HepG2 (cell line): ENCODE measurements around the gene HIC1. TPM values are rescaled to one million over a fixed set of nuclear protein-coding genes. Genes with fewer than 3 reads are reported as not detected.

Experiments
- ATAC-seq: fragments of 200-7000 bp; cut with Tn5 transposase; 3 replicates; pipeline ENCODE4 v1.9.1; 2020; ENCODE audit warnings: mild to moderate bottlenecking, moderate library complexity
- BruUV-seq: library from RNA; stranded (reverse); fragments of 400-500 nt; replicated peaks from 2 replicates; lab custom pipeline; 2021; lab: Mats Ljungman, UMichigan
- CTCF ChIA-PET: fragments of 300-600 bp; formaldehyde crosslinking; extraction: SDS; loops from one replicate; lab custom pipeline; 2021; ENCODE audit warnings: low total read pairs, inconsistent platforms, low intra/inter-chr PET ratio; lab: Yijun Ruan, JAX
- POLR2A ChIA-PET: fragments of 350-600 bp; sonication (Branson Sonifier 250); formaldehyde crosslinking; loops from one replicate; lab custom pipeline; 2020; ENCODE audit warnings: antibody characterized with exemption, inconsistent platforms; lab: Yijun Ruan, JAX
- DNase-seq: peaks from one replicate; pipeline ENCODE4 v3.0.0-alpha.2; 2015; ENCODE audit warnings: low spot score
- FAIRE-seq: peaks from 3 replicates; lab custom pipeline; 2011; peaks lifted over from hg19 to GRCh38; lab: Jason Lieb, UNC
- H2AFZ ChIP-seq: one replicate; pipeline ENCODE4 v1.6.1; 2011; ENCODE audit warnings: low read length, inconsistent platforms
- H3K27ac ChIP-seq: fragments of 300-600 bp; 3 replicates; pipeline ENCODE4 v1.8.0; 2011; ENCODE audit warnings: mixed run types, mild to moderate bottlenecking, mixed read lengths, low read length, inconsistent platforms; ENCODE audit not compliant: insufficient read depth; ENCODE audit errors: extremely low read length
- H3K27me3 ChIP-seq, 2 experiments: fragments of 200-600 bp in 1 of 2; 2 replicates in 1 of 2; 3 replicates in 1 of 2; pipeline versions ENCODE4 v1.6.0 to v1.8.0; 2011; ENCODE audit warnings: low read length in 2 of 2, mild to moderate bottlenecking in 2 of 2, moderate library complexity in 2 of 2, inconsistent platforms in 1 of 2; ENCODE audit not compliant: insufficient read depth in 2 of 2, control insufficient read depth in 1 of 2
- H3K36me3 ChIP-seq, 2 experiments: fragments of 200-600 bp in 1 of 2; replicated peaks in 1 of 2; 2 replicates in 1 of 2; 3 replicates in 1 of 2; pipeline versions ENCODE4 v1.5.1 to v1.8.0; 2011; ENCODE audit warnings: low read length in 2 of 2, inconsistent platforms in 1 of 2; ENCODE audit not compliant: insufficient read depth in 2 of 2, control insufficient read depth in 1 of 2
- H3K4me1 ChIP-seq: 2 replicates; pipeline ENCODE4 v1.5.1; 2012; ENCODE audit warnings: low read length, inconsistent platforms; ENCODE audit not compliant: insufficient read depth
- H3K4me2 ChIP-seq: 2 replicates; pipeline ENCODE4 v1.6.0; 2011; ENCODE audit warnings: low read depth, low read length, inconsistent platforms
- H3K4me3 ChIP-seq, 3 experiments: fragments of 200-600 bp in 1 of 3; sonication (generic), shearing (Covaris generic) in 1 of 3; replicated peaks in 1 of 3; 2 replicates each; pipeline ENCODE4 v1.5.1; 2011 to 2016; ENCODE audit warnings: low read length in 3 of 3, inconsistent platforms in 2 of 3, low read depth in 2 of 3, mild to moderate bottlenecking in 2 of 3, control low read depth in 1 of 3, mixed read lengths in 1 of 3; ENCODE audit not compliant: insufficient read depth in 1 of 3
- H3K79me2 ChIP-seq: one replicate; pipeline ENCODE4 v1.6.1; 2011; ENCODE audit warnings: low read length, inconsistent platforms; ENCODE audit not compliant: insufficient read depth
- H3K9ac ChIP-seq: 2 replicates; pipeline ENCODE4 v1.6.0; 2011; ENCODE audit warnings: mild to moderate bottlenecking, low read depth, low read length, inconsistent platforms; ENCODE audit not compliant: insufficient read depth
- H3K9me3 ChIP-seq: 2 replicates; pipeline ENCODE4 v1.5.1; 2012; ENCODE audit warnings: mild to moderate bottlenecking, low read length
- H4K20me1 ChIP-seq: 2 replicates; pipeline ENCODE4 v1.6.0; 2011; ENCODE audit warnings: inconsistent platforms, mild to moderate bottlenecking, low read length, moderate library complexity; ENCODE audit not compliant: insufficient read depth
- FOXC1 ChIP-seq: sonication (generic); formaldehyde crosslinking; IDR thresholded peaks from 2 replicates; pipeline ENCODE4 v1.8.0; 2022; ENCODE audit warnings: mild to moderate bottlenecking, missing genetic modification reagents, borderline replicate concordance
- GABPB1 ChIP-seq: IDR thresholded peaks from 2 replicates; pipeline ENCODE4 v1.6.1; 2016; ENCODE audit warnings: mild to moderate bottlenecking, missing genetic modification reagents, moderate library complexity, missing compliant biosample characterization
- GFI1 ChIP-seq: sonication (generic); formaldehyde crosslinking; IDR thresholded peaks from 2 replicates; pipeline ENCODE4 v1.5.0; 2020; ENCODE audit warnings: missing genetic modification reagents, mild to moderate bottlenecking, borderline replicate concordance
- ISL2 ChIP-seq: sonication (generic); formaldehyde crosslinking; IDR thresholded peaks from 2 replicates; pipeline ENCODE4 v1.5.0; 2020; ENCODE audit warnings: missing genetic modification reagents
- KDM6A ChIP-seq: IDR thresholded peaks from 2 replicates; pipeline ENCODE4 v1.6.1; 2016; ENCODE audit warnings: low read depth
- MLLT10 ChIP-seq: sonication (generic); formaldehyde crosslinking; IDR thresholded peaks from 2 replicates; pipeline ENCODE4 v1.4.0; 2020; ENCODE audit warnings: missing genetic modification reagents
- MTA3 ChIP-seq: sonication (generic); formaldehyde crosslinking; IDR thresholded peaks from 2 replicates; pipeline ENCODE4 v1.4.0; 2020; ENCODE audit warnings: missing genetic modification reagents
- PHF5A ChIP-seq: IDR thresholded peaks from one replicate; pipeline ENCODE4 v1.6.1; 2018; ENCODE audit warnings: low read depth, missing genetic modification reagents; ENCODE audit not compliant: unreplicated experiment
- POLR2G ChIP-seq: fragments of 200-400 bp; formaldehyde crosslinking; IDR thresholded peaks from 2 replicates; pipeline ENCODE4 v1.6.1; 2018; ENCODE audit warnings: mild to moderate bottlenecking, low read depth, low read length, moderate library complexity
- YEATS4 ChIP-seq: sonication (generic); formaldehyde crosslinking; IDR thresholded peaks from 2 replicates; pipeline ENCODE4 v1.4.0; 2020; ENCODE audit warnings: missing genetic modification reagents, borderline replicate concordance
- ZBTB42 ChIP-seq: sonication (generic); formaldehyde crosslinking; IDR thresholded peaks from 2 replicates; pipeline ENCODE4 v1.5.0; 2020; ENCODE audit warnings: mild to moderate bottlenecking, missing genetic modification reagents
- ZBTB7B ChIP-seq: sonication (generic); formaldehyde crosslinking; IDR thresholded peaks from 2 replicates; pipeline ENCODE4 v1.4.0; 2020; ENCODE audit warnings: missing genetic modification reagents
- ZMAT5 ChIP-seq: sonication (generic); formaldehyde crosslinking; IDR thresholded peaks from 2 replicates; pipeline ENCODE4 v1.5.0; 2020; ENCODE audit warnings: mild to moderate bottlenecking, low read depth, missing genetic modification reagents, borderline replicate concordance
- ZNF768 ChIP-seq: sonication (generic); formaldehyde crosslinking; IDR thresholded peaks from 2 replicates; pipeline ENCODE4 v1.4.0; 2020; ENCODE audit warnings: missing genetic modification reagents
- ZNF792 ChIP-seq: IDR thresholded peaks from 2 replicates; pipeline ENCODE4 v1.6.1; 2016
- WGBS: methylation state at CpG from one replicate; pipeline ENCODE4 v1.1.6; 2017; ENCODE audit warnings: low lambda C conversion rate; 5-methylcytosine and 5-hydroxymethylcytosine counted together
- in situ Hi-C: cut with HindIII; loops from 2 replicates; pipeline ENCODE4 v1.10.0; 2017; ENCODE audit warnings: low pct_unique_long_range_greater_than_20kb; ENCODE audit not compliant: extremely low pct_ligation_motif_present
- intact Hi-C: fragments of 100-400 bp; cut with micrococcal nuclease; formaldehyde crosslinking; loops from one replicate; pipeline ENCODE4 v1.10.0; 2022; ENCODE audit not compliant: unreplicated experiment
- polyA plus RNA-seq, 8 experiments: library from polyadenylated mRNA; depleted of rRNA in 3 of 8; stranded (reverse) in 7 of 8; unstranded in 1 of 8; fragments of >200 nt; fragmentation: Illumina TruSeq in 4 of 8; extraction: Trizol in 4 of 8; gene quantifications; 2 replicates each; pipeline versions ENCODE4 v1.2.1 to v1.2.3, GENCODE V29; 2011 to 2016; ENCODE audit warnings: low read depth in 4 of 8, missing spikeins in 1 of 8, mixed read lengths in 1 of 8; ENCODE audit not compliant: insufficient read depth in 1 of 8
- total RNA-seq, 5 experiments: library from RNA; depleted of rRNA; stranded (reverse); fragments of >200 nt; fragmentation: Illumina TruSeq; extraction: Trizol; gene quantifications; 2 replicates each; pipeline ENCODE4 v1.2.3, GENCODE V29; 2016; ENCODE audit warnings: low read depth in 1 of 5
- TF ChIP-seq, protein P1 (sequence below): sonication (generic); formaldehyde crosslinking; IDR thresholded peaks from 2 replicates; pipeline ENCODE4 v1.4.0; 2020; ENCODE audit warnings: missing genetic modification reagents
- TF ChIP-seq, protein P2 (sequence below): sonication (generic); formaldehyde crosslinking; IDR thresholded peaks from 2 replicates; pipeline ENCODE4 v1.4.0; 2020; ENCODE audit warnings: missing genetic modification reagents, borderline replicate concordance

HIC1 gene
- total and polyA plus RNA-seq, 2 of the 13 experiments (the other 11 are each of a cell fraction or from before 2014, with no cell fraction given): 0.04 to 0.31 TPM

DNA sequence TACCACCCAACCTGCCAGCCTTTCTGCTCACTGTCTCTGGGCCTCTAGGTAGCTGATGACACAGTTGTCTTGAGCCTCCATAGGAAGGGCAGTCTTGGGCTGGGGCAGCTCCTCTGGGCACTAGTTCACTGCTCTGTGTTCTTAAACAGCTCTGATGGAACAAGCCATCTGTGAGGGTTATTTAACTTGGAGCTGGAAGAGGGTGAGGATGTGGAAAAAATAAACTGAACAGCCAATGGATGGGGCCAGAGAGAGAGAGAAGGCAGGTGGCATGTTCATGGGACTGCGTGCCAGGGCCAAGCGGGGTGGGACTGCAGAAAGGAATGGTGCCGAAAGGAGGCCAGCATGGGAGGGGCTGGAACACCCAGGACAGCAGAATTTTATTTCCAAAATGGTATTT lies 52.6 kb downstream of the HIC1 start:
- no TSS peak for BruUV-seq

More for the DNA sequence above, 52.6 kb downstream of the HIC1 start:
- Histone ChIP-seq H3K9me3 (no peaks in the 10 kb centered on the region), H3K79me2 (no peaks in the 10 kb centered on the region), H3K4me2 (no peak overlapping the region), H3K9ac (no peak overlapping the region), H3K4me3 (no peak overlapping the region), H3K36me3 (peaks cover 0 to 8% of the 10 kb centered on the region in 2 experiments; a peak in 2 of 5 replicates), H3K27ac (no peak overlapping the region), H4K20me1 (no peaks in the 10 kb centered on the region), H2AFZ (no peak overlapping the region), H3K4me1 (peaks cover 25% of the 10 kb centered on the region), H3K27me3 (no peaks in the 10 kb centered on the region)
- no peak for DNase-seq
- FAIRE-seq: no peak
- intact Hi-C loops: no loop called here
- in situ Hi-C loops: no loop called here
- no peak for ATAC-seq
- 99% methylated on average over 3 of the region's 3 CpGs for WGBS
- ChIA-PET CTCF (no interaction called here), POLR2A (no interaction called here)
- TF ChIP-seq GFI1 (no peak), ZNF792 (CRISPR knock-in tag) (no peak), YEATS4 (CRISPR knock-in tag) (no peak), FOXC1 (no peak), POLR2G (no peak), GABPB1 (no peak), ZNF768 (no peak), MTA3 (CRISPR knock-in tag) (no peak), ZMAT5 (CRISPR knock-in tag) (no peak), ISL2 (no peak), ZBTB42 (CRISPR knock-in tag) (no peak), ZBTB7B (CRISPR knock-in tag) (no peak), PHF5A (CRISPR knock-in tag) (no peak), KDM6A (no peak), MLLT10 (CRISPR knock-in tag) (no peak)
- TF ChIP-seq, protein P1, sequence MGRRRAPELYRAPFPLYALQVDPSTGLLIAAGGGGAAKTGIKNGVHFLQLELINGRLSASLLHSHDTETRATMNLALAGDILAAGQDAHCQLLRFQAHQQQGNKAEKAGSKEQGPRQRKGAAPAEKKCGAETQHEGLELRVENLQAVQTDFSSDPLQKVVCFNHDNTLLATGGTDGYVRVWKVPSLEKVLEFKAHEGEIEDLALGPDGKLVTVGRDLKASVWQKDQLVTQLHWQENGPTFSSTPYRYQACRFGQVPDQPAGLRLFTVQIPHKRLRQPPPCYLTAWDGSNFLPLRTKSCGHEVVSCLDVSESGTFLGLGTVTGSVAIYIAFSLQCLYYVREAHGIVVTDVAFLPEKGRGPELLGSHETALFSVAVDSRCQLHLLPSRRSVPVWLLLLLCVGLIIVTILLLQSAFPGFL: no peak
- TF ChIP-seq, protein P2, sequence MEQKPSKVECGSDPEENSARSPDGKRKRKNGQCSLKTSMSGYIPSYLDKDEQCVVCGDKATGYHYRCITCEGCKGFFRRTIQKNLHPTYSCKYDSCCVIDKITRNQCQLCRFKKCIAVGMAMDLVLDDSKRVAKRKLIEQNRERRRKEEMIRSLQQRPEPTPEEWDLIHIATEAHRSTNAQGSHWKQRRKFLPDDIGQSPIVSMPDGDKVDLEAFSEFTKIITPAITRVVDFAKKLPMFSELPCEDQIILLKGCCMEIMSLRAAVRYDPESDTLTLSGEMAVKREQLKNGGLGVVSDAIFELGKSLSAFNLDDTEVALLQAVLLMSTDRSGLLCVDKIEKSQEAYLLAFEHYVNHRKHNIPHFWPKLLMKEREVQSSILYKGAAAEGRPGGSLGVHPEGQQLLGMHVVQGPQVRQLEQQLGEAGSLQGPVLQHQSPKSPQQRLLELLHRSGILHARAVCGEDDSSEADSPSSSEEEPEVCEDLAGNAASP (CRISPR knock-in tag): no peak
- TF ChIP-seq, all 625 proteins: peak for 0
